NCI-H1105 (cell line): ENCODE data around the gene NPDC1.
"Not testable (repeated sequence)": the region's sequence is repeated elsewhere in the genome, so short reads cannot be mapped to it uniquely, and the experiment has no call there.

Experiments
- DNase-seq: peaks from one replicate; lab custom pipeline; 2025; lab: John Stamatoyannopoulos, UW

The NPDC1 gene

DNA sequence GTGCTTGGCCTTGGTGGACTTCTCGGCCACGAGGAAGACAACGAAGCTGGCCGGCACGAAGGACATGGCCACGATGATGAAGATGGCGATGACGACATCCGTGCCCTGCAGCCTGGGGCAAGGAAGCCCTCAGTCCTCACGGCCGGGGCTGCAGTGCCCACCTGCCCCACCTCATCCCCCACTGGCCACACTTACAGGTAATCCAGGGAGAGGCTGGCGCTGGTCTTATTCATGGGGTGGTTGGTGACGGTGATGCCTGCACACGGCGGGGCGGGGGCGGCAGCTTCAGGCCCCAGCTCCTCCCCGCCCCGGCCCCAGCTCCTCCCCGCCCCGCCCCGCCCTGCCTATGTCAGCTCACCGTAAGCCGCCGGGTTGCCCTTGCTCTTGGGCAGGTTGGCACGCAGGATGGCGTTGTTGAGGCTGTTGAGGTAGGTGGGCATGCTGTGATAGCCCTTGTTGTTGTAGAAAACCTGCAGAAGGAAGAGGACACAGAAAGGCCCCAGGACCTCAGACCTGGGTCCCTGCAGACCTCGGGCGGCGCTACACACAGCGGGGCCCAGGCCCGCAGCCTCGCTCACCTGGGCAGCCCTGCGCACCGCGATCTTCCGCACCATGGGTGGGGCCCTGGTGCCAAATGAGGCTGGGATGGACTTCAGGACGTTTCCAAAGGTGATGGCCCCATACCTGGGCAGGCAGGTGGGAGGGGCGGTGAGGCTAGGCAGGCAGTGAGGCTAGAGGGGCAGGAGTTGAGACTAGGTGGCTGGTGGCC is 33.9 kb downstream of the NPDC1 start:
- no peak for DNase-seq

DNA sequence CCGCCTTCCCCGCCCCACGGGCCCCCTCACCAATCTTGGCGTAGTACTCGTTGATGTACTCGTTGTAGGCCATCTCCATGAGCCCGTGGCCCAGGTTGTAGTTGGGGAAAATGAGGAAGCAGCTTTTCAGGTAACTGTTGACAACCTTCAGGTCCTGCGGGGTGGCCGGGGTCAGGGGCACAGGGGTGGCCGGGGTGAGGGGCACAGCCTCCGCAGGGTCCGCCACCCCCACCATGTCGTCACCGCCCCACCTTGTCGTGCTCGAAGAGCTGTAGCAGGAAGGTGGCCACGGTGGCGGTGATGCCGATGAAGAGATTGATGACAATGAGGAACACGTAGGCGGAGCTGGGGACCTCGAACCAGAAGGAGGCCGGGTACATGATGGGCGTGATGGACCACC is 34.8 kb downstream of the NPDC1 start:
- DNase-seq = no peak

DNA sequence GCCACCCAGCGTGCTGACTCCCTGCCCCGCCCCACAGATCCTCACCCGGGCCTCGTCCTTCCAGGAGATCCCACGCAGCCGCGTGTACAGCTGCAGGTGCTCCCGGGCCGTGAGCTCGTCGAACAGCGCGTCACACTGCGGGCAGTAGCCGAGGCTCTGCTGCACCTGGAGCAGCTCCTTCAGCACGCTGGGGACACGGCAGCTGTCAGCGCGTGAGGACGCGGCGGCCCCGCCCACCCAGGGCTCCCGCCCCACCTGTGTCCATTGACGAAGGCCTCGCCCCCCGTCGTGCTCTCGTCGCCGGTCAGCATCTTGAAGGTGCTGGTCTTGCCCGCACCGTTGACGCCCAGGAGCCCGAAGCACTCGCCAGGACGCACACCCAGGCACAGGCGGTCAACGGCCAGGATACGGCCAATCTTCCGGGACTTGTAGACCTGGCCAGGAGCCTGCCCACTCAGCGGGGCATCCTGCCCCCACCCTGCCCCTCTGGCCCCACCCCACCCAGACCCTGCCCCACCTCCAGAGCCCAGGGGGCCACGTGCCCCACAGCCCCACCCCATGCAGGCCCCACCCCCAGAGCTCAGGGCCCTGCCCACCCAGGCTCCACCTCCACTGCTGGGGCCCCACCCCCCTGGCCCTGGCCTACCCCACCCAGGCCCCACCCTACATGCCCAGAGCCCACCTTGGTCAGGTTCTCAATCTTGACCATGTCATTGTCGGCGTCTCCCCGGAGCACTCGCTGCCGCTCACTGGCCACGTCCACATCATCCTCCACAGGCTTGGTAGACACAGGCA is 35.8 kb downstream of the NPDC1 start:
- no peak for DNase-seq

DNA sequence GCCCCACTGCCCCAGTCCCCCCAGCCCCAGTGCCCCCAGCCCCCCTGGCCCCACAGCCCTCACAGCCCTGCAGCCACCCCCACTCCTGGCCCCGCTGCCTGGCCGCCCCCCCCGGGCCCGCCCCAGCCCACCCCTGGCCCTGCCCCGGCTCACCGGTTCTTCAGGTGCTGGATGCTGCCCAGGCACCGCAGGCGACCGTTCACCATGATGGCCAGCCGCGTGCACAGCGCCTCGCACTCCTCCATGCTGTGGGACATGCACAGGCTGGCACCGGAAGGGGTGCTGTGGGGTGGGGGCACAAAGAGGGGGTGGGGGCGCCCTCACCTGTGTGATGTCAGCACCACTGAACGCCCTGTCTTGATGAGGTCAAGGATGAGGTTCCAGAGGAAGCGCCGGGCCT is 36.8 kb downstream of the NPDC1 start:
- no peak for DNase-seq

DNA sequence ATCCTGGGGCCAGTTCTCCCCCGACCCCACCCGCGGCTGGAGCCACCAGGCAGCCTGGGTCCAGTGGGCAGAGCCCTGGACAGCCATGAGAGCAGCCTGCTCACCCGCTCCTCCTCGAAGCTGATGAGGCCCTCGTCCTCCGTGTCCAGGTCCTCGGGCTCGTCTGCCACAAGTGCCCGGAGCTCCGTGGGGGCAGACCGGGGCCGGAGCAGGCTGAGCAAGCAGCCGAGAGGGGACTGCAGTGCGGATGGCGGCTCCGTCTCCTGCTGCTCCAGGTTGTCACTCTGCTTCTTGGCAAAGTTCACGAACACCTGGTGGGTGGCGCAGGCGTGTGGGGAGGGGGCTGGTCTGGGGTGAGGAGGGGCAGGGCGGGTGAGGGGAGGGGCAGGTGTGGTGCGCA is 37.7 kb downstream of the NPDC1 start:
- DNase-seq = no peak

DNA sequence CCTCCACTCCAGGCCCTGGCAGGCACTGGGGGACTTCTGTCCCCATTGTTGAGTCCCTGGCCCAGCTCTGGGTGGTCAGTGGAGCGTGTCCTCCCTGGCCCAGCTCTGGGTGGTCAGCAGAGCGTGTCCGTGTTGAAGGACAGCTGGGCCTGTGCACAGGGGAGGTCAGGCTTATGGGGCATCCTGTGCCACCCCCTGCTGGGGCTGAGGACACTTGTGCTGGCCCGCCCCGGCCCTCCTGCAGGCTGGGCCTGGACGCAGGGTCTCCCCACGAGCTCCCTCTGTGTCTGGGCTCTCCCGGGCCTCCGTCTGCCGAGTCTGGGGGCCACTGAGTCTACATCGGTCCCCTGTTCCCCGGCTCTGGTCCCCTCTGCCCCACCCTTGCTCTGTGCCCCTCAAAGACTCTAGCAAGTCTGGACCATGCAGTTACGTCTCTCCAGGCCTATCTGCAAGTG is 38.1 kb downstream of the NPDC1 start:
- no peak for DNase-seq

DNA sequence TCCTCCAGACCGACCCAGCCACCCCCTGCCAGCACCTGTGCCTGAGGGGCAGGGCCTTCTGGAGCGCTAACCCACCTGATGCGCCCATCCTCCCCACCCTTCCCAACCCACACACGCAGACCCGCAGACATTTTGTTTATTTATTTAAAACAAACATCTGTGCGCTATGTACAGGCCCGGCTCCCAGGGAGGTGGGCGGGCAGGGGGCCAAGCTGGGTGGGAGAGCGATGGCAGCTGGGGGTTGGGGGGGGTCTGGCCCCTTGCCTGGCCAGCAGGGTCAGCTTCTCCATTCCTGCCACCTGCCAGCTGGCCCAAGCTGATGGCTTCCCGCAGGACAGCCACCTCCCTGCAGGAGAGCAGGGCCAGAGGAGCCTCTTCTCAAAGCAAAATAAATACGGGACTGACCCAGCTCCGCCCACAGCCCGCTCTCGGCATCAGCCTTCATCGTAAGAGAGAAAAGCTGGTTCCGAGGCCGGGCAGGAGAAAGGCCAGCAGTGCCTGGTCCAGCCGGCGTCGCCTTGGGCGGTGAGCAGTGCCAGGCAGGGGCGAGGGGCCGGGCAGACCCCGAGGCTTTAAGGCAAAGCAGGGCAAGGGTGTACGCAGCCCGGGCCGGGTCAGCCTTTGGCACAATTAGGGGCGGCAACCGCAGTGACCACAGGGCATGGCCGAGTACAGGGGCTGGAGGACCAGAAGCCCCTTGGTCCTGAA is 38.7 kb downstream of the NPDC1 start:
- no peak for DNase-seq

DNA sequence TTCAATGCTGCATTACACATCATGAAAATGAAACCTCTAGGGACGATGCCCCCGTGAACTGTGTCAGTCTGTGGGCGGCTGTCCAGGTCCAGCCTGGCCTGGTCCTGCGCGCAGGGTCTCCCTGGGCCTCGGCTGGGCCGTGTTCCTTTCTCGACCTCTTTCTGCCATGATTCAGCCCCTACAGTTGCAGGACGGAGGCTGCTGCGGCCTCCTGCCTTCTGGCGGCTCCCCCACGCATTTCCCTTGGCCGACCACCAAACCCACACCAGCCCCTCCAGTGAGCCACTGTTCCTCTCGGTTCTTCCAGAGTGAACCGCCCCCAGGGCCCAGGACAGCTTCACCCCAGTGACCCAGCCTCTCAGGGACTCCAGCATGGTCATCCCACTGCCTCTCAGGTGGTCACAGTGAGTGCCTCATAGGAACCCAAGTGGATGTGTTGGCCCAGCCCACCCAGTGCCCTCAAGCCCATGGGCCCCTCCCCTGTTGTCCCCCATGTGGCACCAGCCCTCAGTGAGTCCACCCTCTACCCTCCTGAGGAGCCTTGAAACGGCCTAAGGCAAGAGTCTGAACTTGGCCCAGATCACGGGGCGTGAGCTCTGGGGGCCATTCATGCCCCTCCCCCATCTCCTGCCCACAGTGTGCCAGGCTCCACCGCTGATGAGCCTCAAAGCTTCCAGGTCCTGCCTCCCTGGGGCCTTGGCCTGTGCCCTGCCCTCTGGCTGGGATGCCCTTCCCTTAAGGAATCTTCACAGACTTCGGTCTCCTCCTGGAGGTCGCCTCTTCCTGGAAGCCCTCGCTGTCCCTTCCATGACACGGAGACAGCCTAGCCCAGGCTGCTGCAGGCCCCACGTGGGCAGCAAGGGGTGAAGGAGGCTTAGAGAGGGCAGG is 39.6 kb downstream of the NPDC1 start:
- DNase-seq = no peak

DNA sequence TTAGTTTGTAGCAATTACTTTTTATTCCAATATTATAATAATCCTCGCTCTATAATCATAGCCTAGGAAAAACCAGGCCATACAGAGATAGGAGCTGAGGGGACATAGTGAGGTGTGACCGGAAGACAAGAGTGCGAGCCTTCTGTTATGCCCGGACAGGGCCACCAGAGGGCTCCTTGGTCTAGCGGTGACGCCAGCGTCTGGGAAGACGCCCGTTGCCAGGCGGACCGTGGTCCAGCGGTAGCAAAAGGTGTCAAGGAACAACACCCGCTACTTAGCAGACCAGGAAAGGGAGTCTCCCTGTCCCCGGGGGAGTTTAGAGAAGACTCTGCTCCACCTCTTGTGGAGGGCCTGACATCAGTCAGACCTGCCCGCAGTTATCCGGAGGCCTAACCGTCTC is 41.7 kb downstream of the NPDC1 start:
- not testable (repeated sequence) for DNase-seq

DNA sequence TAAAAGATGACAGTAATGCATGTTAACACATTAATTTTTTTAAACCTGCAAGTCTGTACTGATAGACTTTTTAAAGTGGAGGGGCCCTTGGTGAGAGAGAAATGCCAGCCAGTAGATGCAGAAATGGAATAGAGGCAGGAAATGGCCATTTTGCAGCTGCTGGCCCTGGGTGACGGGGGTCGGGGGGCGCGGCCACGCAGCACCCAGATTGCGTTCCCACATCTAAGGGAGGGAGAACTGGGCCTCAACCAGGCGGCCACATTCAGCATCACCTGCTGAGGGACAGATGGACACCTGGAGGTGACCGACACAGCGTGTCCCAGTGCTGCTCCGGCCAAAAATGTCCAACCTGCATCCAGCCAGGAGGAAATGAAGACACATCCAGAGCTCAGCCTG is 43.3 kb downstream of the NPDC1 start:
- DNase-seq = no peak

DNA sequence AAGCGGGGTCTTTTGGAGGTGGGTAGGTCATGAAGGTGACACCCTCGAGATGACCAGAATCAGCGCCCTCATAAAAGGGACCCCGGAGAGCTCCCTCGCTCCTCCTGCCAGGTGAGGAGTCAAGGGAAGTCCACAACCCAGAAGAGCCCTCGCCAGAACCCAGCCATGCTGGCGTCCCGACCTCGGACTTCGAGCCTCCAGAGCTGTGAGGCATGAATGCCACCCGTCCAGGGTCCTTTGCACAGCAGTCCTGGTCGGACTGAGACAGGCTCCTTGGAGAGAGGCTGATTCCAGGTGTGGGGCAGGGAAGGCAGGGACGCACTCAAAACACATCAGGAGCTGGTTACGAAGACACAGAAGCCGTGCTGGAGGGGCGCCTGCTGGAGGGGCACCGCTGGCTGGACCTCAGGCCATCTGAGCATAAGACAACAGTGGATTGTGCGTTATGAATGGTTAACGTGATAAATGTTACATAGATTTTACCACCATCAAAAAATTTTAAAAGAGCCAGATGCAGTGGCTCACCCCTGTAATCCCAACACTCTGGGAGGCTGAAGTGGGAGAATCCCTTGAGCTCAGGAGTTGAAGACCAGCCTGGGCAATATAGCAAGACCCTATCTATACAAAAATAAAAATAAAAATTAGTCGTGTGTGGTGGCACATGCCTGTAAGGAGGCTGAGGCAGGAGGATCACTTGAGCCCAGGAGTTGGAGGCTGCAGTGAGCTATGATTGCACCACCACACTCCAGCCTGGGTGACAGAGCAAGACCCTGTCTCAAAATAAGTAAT is 43.9 kb downstream of the NPDC1 start:
- no peak for DNase-seq

DNA sequence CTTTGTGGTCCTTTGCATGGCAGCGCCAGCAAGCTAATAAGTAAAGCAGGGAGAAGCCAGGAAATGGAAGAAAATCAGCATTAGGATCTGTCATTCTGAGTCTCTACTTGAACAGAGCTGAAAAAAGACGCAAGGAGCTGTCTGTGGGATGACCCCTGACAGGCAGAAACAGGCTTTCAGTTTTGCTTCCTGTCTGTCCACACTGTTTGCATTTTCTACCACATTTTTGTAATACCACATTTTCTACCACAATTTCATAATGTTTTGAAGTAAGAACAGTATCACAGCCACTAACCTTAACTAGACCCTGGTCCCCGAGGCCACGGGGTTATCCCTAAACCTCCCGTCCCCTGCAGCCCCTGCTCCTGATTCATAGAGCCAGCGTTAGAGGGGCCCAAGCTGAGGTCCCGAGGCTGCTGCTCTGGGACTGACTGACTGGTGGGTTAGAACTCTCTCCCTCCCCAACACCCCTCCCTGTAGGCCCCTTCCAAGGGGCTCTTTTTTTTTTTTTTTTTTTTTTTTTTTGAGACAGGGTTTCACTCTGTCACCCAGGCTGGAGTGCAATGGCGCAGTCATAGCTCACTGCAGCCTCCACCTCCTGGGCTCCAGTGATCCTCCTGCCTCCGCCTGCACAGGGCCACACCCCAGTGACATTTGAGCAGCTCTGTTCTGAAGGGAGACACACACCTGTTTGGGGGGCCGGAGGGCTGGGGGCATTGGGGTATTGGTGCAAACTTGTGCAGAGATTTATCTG is 45.6 kb downstream of the NPDC1 start:
- no peak for DNase-seq

DNA sequence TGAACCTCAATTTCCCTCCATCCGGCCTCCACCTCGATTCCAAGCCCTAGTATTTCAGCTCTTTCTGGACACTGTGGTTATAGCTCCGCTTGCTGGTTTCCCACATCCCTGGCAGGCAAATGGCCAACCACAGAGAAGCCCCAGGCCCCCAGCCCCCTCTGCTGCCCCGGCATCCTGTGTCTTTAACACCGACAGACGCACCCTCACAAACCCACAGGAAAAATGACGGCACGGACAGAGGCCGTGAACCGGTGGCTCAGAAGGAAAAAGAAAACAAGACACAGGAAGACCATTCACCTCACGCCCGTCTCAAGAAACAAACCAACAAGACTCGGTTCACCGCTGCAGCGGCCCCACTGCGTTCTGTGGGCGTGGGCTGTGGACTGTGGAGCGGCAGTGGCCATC is 48.1 kb downstream of the NPDC1 start:
- DNase-seq = no peak

DNA sequence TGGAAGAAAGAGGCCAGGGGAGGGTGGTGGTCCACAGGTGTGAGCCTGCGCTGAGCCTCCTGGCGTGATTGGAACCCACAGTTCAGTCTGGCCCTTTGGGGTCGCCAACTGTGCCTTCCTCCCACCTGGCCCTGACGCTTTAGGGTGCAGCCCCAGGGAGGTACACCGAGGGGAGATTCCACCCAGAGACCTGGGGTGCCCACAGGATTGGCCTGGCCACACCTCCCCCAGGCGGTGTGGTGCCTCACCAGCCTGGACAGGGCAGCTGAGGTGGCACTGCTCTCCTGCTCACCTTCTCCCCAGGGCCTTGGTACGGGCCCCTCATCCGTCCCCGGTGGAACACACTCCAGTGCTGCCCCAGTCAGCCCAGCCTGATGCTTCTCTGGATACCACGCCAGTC is 48.6 kb downstream of the NPDC1 start:
- DNase-seq = no peak

DNA sequence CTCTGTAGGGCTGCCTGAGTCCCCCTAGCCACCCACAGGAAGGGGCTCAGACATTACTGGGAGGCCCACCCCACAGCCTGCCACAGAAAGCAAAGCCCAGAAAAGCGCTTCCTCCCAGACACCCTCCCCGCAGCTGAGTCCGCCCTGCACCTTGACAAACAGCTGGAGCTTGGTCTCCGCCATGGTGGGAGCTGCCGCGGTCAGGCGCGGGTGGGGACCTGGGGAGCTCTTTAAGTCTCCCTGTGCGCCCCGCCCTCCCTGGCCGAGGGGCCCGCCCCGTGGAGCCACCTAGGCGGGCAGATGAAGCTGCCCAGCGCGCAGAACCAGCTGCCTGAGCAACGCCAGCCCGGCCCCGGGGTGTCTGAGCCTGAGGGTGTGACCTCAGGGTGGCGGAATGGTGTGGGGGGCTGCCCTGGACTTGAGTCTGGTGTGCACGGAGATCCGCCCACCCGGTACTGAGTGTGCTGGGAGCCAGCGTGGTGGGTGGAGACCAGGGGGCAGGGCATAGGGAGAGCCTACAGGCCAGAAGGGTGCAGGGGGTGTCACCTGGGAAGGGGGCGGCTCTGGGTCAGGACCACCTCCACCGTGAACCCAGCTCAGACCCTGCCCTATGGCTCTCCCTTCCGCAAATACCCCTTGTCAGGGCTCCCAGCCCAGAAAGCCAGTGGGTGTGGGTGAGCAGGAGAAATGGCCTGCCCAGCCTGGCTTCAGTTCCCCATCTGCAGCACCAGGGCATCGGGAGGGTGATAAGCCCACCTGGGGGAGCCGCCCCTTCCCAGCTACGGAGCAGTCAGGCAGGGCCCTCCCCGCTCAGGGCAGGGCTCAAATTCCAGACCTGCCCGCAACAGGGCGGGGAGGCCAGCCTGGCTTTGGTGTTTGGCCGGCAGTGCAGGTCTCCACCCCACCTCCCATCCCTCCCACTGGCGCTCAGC is 49.4 kb downstream of the NPDC1 start, which contains the start of gene CLIC3:
Gene CLIC3 (minus strand): TSS at position 208 of the 932 bp plus-strand sequence. CDS start 25 bp downstream, at position 183.
- DNase-seq = no peak

DNA sequence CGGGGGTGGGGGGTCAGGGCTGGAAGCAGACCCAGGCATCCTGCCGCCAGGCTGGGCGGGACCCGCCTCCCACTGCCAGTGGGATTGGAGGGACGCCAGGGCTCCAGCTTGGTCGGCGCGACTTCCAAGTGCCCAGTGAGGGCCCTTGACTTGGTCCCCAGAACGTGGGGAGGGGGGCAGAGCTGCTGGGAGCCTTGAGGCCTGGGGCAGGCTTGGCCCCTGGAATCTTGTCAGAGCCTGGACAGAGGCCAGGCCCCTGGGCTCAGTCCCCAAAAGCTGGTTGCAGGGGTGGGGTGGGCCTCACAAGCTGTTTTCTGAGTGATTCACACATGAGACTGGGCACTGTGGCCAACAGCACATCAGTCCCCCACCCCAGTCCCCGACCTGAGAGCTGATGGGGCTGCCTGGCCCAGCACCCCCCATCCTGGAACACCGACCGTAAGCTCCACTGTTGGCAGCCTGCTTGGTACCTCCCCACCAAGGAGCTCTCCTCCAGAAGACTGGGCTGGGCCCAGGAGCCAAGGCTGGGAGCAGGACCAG is 50.1 kb downstream of the NPDC1 start:
- DNase-seq = no peak

DNA sequence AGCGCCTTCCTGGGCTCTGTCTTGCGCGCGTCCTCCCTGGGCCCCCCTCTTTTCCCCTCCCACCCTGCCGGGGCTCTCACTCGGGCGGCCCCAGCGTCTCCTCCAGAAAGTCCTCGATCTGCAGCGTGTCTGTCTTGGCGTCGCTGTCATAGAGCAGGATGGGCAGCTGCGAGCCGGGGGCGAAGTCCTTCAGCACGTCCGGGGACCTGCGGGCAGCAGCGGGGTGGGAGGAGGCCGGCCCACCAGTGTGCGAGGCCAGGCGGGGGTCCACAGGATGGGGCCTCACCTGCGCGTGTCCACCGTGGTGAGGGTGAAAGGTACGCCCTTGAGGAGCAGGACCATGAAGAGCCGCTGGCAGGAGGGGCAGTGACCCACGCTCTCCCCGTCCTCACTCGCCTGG is 50.6 kb downstream of the NPDC1 start:
- DNase-seq = no peak

DNA sequence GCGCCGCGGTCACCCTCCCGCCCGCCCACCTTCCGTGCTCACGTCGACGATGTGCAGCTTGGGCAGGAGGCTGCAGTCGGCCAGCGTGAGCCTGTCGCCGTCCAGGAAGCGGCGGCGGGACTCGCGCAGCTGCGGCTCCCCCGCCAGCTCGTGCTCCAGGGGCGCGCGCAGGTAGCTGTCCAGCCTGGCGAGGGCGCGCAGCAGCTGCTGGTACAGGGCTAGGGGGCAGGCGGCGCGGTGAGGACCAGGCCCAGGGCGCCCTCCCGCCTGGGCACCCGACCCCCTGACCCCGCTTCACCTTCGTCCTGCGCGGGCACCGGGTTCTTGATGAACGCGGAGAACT is 51.1 kb downstream of the NPDC1 start:
- DNase-seq = no peak
